ENCODE measurements around the gene SDF4. TPM values are rescaled to one million over a fixed set of nuclear protein-coding genes. Genes with fewer than 3 reads are reported as not detected.

Gene SDF4
- total RNA-seq, 2 donors from 2014 or later: 120 to 128 TPM

DNA sequence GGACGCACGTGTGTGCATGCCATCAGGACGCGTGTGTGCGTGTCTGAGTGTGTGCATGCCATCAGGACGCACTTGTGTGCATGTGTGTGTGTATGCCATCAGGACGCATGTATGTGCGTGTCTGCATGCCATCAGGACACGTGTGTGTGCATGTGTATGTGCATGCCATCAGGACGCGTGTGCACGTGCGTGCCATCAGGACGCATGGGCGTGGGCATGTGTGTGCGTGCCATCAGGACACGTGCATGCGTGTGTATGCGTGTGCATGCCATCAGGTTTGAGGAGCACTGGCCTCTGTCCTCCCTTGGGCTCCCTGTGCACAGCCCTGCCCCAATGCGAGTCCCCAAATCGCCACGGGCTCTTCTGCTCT is 27.3 kb upstream of the SDF4 start:
- DNase-seq (ENCODE audit: low spot score): no peak
- Histone ChIP-seq H3K27me3 (no peaks in the 10 kb centered on the region), H3K4me3 (no peak overlapping the region), H3K36me3 (peaks cover 73% of the 10 kb centered on the region), H3K9me3 (no peaks in the 10 kb centered on the region), H3K27ac (no peak overlapping the region), H3K4me1 (peaks cover 0 to 30% of the 10 kb centered on the region in 2 donors)
- TF ChIP-seq, protein P1, sequence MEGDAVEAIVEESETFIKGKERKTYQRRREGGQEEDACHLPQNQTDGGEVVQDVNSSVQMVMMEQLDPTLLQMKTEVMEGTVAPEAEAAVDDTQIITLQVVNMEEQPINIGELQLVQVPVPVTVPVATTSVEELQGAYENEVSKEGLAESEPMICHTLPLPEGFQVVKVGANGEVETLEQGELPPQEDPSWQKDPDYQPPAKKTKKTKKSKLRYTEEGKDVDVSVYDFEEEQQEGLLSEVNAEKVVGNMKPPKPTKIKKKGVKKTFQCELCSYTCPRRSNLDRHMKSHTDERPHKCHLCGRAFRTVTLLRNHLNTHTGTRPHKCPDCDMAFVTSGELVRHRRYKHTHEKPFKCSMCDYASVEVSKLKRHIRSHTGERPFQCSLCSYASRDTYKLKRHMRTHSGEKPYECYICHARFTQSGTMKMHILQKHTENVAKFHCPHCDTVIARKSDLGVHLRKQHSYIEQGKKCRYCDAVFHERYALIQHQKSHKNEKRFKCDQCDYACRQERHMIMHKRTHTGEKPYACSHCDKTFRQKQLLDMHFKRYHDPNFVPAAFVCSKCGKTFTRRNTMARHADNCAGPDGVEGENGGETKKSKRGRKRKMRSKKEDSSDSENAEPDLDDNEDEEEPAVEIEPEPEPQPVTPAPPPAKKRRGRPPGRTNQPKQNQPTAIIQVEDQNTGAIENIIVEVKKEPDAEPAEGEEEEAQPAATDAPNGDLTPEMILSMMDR (IDR thresholded peaks at IDR 0.05): no peak

DNA sequence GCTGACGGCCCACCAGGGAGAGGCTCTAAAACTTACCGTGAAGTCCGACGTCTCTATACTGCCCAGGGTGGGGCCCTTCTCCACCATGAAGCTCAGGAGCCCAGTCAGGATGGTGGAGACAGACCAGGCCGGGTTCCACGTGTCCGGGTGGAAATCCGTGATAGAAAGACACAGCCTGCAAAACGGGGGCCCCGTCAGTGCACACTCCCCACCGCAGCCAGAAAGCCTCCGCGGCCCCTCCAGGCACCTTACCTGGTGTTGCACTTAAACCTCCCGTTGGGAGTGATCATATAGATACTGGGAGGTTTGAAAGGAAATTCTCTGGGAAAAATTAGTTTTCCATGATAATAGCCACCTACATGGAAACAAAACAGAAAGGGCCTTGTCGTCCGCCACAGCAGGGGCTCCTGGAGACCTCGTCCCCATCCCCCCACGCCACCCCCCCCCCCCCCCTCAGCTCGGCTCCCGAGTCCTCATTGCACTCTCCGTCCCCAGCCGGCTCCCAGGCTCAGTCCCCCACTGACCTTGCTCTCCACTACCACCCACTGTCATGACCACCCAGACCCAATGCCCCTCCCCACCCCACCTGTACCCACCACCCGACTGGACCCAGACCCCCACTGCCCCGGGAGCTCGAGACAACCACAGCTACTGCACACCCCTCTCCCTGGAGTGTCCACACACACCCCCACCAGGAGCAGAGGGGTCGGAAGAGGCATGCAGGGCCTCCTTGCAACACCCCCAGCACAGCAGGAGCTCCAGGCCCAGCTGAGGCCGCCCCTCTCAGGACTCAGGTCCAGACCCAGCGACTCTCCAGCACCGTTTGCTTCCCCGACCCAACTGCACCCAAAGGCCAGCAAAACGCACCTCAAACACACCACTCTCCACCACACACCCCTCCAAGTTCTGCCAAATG is 25.4 kb upstream of the SDF4 start:
- H3K9me3 ChIP-seq: no peaks in the 10 kb centered on the region
- H3K4me1 ChIP-seq: peaks cover 0 to 30% of the 10 kb centered on the region in 2 donors
- no peak overlapping the region for H3K4me3 ChIP-seq
- peaks cover 68% of the 10 kb centered on the region for H3K36me3 ChIP-seq
- no peak overlapping the region for H3K27ac ChIP-seq
- no peaks in the 10 kb centered on the region for H3K27me3 ChIP-seq
- TF ChIP-seq, protein P1 (IDR thresholded peaks at IDR 0.05): no peak
- DNase-seq (ENCODE audit: low spot score): no peak

DNA sequence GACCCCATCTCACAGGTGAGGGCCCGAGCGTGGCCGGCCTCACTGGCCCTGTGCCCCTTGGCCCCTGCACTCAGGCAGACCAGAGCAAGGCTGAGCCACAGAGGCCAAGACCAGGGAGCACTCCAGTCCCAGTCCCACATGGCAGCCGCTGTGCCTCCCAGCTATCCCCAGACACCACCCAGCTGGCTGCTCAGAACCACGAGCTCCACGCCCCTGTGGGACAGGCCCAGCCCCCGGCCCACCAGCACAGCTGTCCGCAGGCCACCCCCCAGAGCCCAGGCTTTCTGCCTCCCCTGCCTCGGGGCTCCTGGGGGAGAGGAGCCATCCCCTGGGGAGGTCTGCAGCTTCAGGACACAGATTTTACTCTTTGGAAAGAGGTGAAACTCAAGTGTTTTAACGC is 23.8 kb upstream of the SDF4 start:
- H3K36me3 ChIP-seq: peaks cover 54% of the 10 kb centered on the region
- no peak overlapping the region for H3K27ac ChIP-seq
- peaks cover 0 to 24% of the 10 kb centered on the region in 2 donors for H3K4me1 ChIP-seq
- no peaks in the 10 kb centered on the region for H3K27me3 ChIP-seq
- H3K9me3 ChIP-seq: no peaks in the 10 kb centered on the region
- DNase-seq (ENCODE audit: low spot score): no peak
- no peak overlapping the region for H3K4me3 ChIP-seq
- TF ChIP-seq, protein P1 (IDR thresholded peaks at IDR 0.05): no peak

DNA sequence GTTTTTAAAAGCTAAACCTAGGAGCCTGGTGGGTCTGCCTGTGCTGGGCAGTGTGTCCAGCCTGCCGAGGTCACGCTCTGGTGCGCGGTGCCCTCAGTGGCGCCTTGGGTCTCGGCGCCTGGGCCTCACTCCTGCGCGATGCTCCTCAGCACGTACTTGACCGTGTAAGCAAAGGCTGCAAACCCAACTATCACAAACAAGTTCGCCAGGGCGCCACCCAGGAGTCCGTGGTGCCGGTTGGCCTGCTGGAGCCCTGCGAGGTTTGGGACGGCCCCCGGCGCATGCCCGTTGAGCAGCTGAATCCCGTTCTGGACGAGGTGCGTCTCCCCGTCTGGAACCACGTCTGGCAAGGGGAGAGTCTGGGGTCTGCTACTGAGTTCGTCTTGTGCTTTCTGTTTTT is 23.3 kb upstream of the SDF4 start:
- peaks cover 0 to 19% of the 10 kb centered on the region in 2 donors for H3K4me1 ChIP-seq
- TF ChIP-seq, protein P1 (IDR thresholded peaks at IDR 0.05): no peak
- no peak overlapping the region for H3K27ac ChIP-seq
- no peak overlapping the region for H3K4me3 ChIP-seq
- no peak for DNase-seq (ENCODE audit: low spot score)
- H3K9me3 ChIP-seq: no peaks in the 10 kb centered on the region
- H3K36me3 ChIP-seq: peaks cover 49% of the 10 kb centered on the region
- no peaks in the 10 kb centered on the region for H3K27me3 ChIP-seq

DNA sequence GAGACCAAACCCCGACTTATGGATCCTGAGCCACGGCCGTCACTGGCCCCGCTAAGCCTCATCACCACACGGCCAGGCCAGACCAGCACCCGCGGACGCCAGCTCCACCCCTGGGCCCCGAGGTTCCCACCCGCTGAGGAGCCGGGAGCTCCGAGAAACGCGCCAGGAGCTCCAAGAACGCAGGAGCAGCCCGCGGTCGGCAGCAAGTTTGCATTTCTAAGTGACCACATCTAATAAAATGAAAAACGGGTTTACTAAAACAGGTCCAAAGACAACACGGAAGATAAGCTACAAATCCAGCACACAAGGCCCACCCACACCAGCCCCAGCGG is 22.8 kb upstream of the SDF4 start:
- no peak overlapping the region for H3K4me3 ChIP-seq
- no peak for DNase-seq (ENCODE audit: low spot score)
- H3K36me3 ChIP-seq: peaks cover 45% of the 10 kb centered on the region
- H3K27ac ChIP-seq: no peak overlapping the region
- H3K4me1 ChIP-seq: peaks cover 0 to 14% of the 10 kb centered on the region in 2 donors
- TF ChIP-seq, protein P1 (IDR thresholded peaks at IDR 0.05): no peak
- H3K27me3 ChIP-seq: no peaks in the 10 kb centered on the region
- no peaks in the 10 kb centered on the region for H3K9me3 ChIP-seq
